ENCODE results near the gene MASTL.

- no peak for TF ChIP-seq CTCF (IDR thresholded peaks at IDR 0.05; ENCODE audit: low read length)
- TF ChIP-seq EZH2 (IDR thresholded peaks at IDR 0.05; ENCODE audit: borderline replicate concordance, low read length) = no peak
These were observed at the start of gene MASTL for GRCh38 chr10:27155066-27155754.

Data from OCI-LY1 (cell line).